ENCODE data around the gene NEBL.

NEBL gene

GRCh38 chr10:20871970-20872369 lies 25.1 kb downstream of the NEBL start:
- DNase-seq, result no peak

- no peak for DNase-seq
Measured at GRCh38 chr10:20870834-20871233, 26.3 kb downstream of the NEBL start.

GRCh38 chr10:20863008-20863407 lies 34.1 kb downstream of the NEBL start:
- no peak for DNase-seq

GRCh38 chr10:20858292-20859124 lies 38.6 kb downstream of the NEBL start:
- peak in 1 of 56 donors; percentile 9 for DNase-seq

- DNase-seq, result no peak
Measured at GRCh38 chr10:20856484-20856883, 40.6 kb downstream of the NEBL start.

GRCh38 chr10:20855398-20856038 lies 41.6 kb downstream of the NEBL start:
- DNase-seq, result no peak

- DNase-seq, result no peak
Measured at GRCh38 chr10:20853276-20853675, 43.8 kb downstream of the NEBL start.

GRCh38 chr10:20852303-20852702 lies 44.8 kb downstream of the NEBL start:
- DNase-seq, result no peak

GRCh38 chr10:20847512-20847911 lies 49.6 kb downstream of the NEBL start:
- no peak for DNase-seq

- no peak for DNase-seq
Measured at GRCh38 chr10:20846263-20846662, 50.8 kb downstream of the NEBL start.

GRCh38 chr10:20841419-20841818 lies 55.7 kb downstream of the NEBL start:
- no peak for DNase-seq

GRCh38 chr10:20839910-20840309 lies 57.2 kb downstream of the NEBL start:
- DNase-seq, result no peak

- no peak for DNase-seq
Measured at GRCh38 chr10:20839141-20839540, 58.0 kb downstream of the NEBL start.

GRCh38 chr10:20836401-20836800 lies 60.7 kb downstream of the NEBL start:
- DNase-seq, result no peak

GRCh38 chr10:20835335-20835734 lies 61.8 kb downstream of the NEBL start:
- no peak for DNase-seq

- no peak for DNase-seq
Measured at GRCh38 chr10:20834825-20835224, 62.3 kb downstream of the NEBL start.

GRCh38 chr10:20822825-20823224 lies 74.3 kb downstream of the NEBL start:
- no peak for DNase-seq

- peak in 3 of 56 donors; percentile 3 to 10 (median 4) for DNase-seq
Measured at GRCh38 chr10:20817646-20818045, 79.5 kb downstream of the NEBL start.

- DNase-seq, result no peak
Measured at GRCh38 chr10:20817116-20817515, 80.0 kb downstream of the NEBL start.

GRCh38 chr10:20814116-20814515 lies 83.0 kb downstream of the NEBL start:
- no peak for DNase-seq

- DNase-seq, result no peak
Measured at GRCh38 chr10:20811131-20811530, 86.0 kb downstream of the NEBL start.

GRCh38 chr10:20809631-20810030 lies 87.5 kb downstream of the NEBL start:
- DNase-seq, result no peak

GRCh38 chr10:20806487-20806886 lies 90.6 kb downstream of the NEBL start:
- DNase-seq, result no peak
